Adrenal gland (tissue), 12 donors: Measurements from ENCODE around the gene EYA4. TPM values are rescaled to one million over a fixed set of nuclear protein-coding genes. Genes with fewer than 3 reads are reported as not detected.

Experiments
- DNase-seq, 7 donors: peaks; one replicate each; pipeline ENCODE4 v3.0.0-alpha.2; 2019 to 2020
- H3K27ac ChIP-seq, 5 donors: fragments of 200-600 bp; sonication (generic) in 4 of 5; 1 replicate in 3 of 5; 2 replicates in 2 of 5; pipeline versions ENCODE4 v1.5.1 to v1.8.0; 2016 to 2020; ENCODE audit warnings: mild to moderate bottlenecking in 1 of 5
- H3K27me3 ChIP-seq: fragments of 200-600 bp; 2 replicates; pipeline ENCODE4 v1.8.0; 2021
- H3K36me3 ChIP-seq, 2 donors: fragments of 200-600 bp; replicated peaks in 1 of 2; 1 replicate in 1 of 2; 2 replicates in 1 of 2; pipeline versions ENCODE4 v1.5.1 to v1.8.0; 2018 to 2022
- H3K4me1 ChIP-seq, 2 donors: fragments of 200-600 bp; replicated peaks in 1 of 2; 1 replicate in 1 of 2; 2 replicates in 1 of 2; pipeline versions ENCODE4 v1.5.1 to v1.8.0; 2018 to 2021
- H3K4me3 ChIP-seq, 4 donors: fragments of 200-600 bp; sonication (generic) in 3 of 4; one replicate each; pipeline ENCODE4 v1.5.1; 2016 to 2018
- H3K9me3 ChIP-seq, 3 donors: fragments of 200-600 bp; sonication (generic) in 1 of 3; replicated peaks in 1 of 3; 1 replicate in 2 of 3; 2 replicates in 1 of 3; pipeline versions ENCODE4 v1.5.1 to v1.8.0; 2016 to 2021
- POLR2A ChIP-seq, 2 donors: fragments of 450-650 bp; IDR thresholded peaks; one replicate each; pipeline ENCODE4 v1.6.1; 2017; ENCODE audit warnings: antibody characterized with exemption in 2 of 2, mild to moderate bottlenecking in 2 of 2, moderate library complexity in 1 of 2
- WGBS, 4 donors: extraction: QIAGEN DNeasy Blood & Tissue Kit in 2 of 4; methylation state at CpG; one replicate each; pipeline versions ENCODE4 v1.1.5 to v1.1.7; 2013 to 2017; 5-methylcytosine and 5-hydroxymethylcytosine counted together
- intact Hi-C, 2 donors: fragments of 100-400 bp; cut with DNase I; formaldehyde crosslinking; loops; one replicate each; pipeline versions ENCODE4 v1.14.1 to v1.15.0; 2022 to 2023
- polyA plus RNA-seq, 3 donors: library from polyadenylated mRNA; stranded (reverse); fragments of 200-250 nt in 2 of 3; fragments of 350-450 nt in 1 of 3; fragmentation: Illumina TruSeq in 1 of 3; extraction: RNeasy Lipid Tissue Mini Kit (QIAGEN cat#74804) in 1 of 3; gene quantifications; one replicate each; pipeline ENCODE4 v1.2.3, GENCODE V29; 2013 to 2014
- total RNA-seq, 9 donors: library from RNA; depleted of rRNA in 4 of 9; stranded (reverse); fragments of >200 nt in 4 of 9; fragments of 120-200 nt in 1 of 9; fragmentation: NEBNext Ultra II Directional in 1 of 9; extraction: Animal tissue kit (Norgen Biotek cat#: 25700) in 1 of 9; gene quantifications; one replicate each; pipeline versions ENCODE4 v1.1.0 to v1.2.4, GENCODE V29; 2013 to 2023
- TF ChIP-seq, protein P1 (sequence below), 6 experiments: fragments of 450-650 bp in 4 of 6; fragments of 200-600 bp in 2 of 6; sonication (generic) in 1 of 6; IDR thresholded peaks; 1 replicate in 5 of 6; 2 replicates in 1 of 6; pipeline versions ENCODE4 v1.5.1 to v1.8.0; 2016 to 2021; ENCODE audit warnings: antibody characterized with exemption in 6 of 6, mild to moderate bottlenecking in 2 of 6, moderate library complexity in 1 of 6
- donor health status: healthy with polysubstance abuse.
- donor health status: Bipolar disorder and iron deficiency.
- donor health status: DM: yes; HTN: yes; CAD: no.
- donor health status: DM: no; HTN: no; CAD: no.
- donor health status: DM: no; HTN: no; CAD: no.
- donor health status: DM: yes; HTN: yes; CAD: no.

The EYA4 gene
- total and polyA plus RNA-seq, 12 donors = 0.17 to 6.3 (median 1.6) TPM

DNA sequence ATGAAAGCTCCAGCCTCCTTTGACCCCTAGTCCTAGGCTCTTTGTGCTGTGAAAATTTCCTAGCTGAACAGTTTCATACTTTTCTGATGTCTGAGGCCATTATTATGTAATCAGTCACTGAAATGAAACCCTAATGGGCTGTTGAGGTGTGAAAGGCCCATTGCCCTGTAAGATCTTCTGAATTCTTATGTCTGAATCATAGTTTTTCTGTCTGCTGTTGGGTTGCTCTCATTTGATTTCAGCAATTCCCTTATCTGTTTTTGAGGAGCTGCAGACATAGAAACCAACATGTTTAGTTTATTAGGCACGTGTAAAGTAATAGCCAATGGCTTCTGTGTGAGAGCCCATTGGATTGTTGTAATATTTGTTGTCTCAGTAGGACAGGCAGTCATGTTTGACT, 118.1 kb downstream of the EYA4 start:
- TF ChIP-seq, protein P1, sequence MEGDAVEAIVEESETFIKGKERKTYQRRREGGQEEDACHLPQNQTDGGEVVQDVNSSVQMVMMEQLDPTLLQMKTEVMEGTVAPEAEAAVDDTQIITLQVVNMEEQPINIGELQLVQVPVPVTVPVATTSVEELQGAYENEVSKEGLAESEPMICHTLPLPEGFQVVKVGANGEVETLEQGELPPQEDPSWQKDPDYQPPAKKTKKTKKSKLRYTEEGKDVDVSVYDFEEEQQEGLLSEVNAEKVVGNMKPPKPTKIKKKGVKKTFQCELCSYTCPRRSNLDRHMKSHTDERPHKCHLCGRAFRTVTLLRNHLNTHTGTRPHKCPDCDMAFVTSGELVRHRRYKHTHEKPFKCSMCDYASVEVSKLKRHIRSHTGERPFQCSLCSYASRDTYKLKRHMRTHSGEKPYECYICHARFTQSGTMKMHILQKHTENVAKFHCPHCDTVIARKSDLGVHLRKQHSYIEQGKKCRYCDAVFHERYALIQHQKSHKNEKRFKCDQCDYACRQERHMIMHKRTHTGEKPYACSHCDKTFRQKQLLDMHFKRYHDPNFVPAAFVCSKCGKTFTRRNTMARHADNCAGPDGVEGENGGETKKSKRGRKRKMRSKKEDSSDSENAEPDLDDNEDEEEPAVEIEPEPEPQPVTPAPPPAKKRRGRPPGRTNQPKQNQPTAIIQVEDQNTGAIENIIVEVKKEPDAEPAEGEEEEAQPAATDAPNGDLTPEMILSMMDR (IDR thresholded peaks at IDR 0.05) = no peak
- no peak for TF ChIP-seq POLR2A (IDR thresholded peaks at IDR 0.05)
- DNase-seq = no peak
- Histone ChIP-seq H3K4me1 (no peaks in the 10 kb centered on the region), H3K27ac (no peak overlapping the region), H3K4me3 (no peak overlapping the region), H3K36me3 (no peaks in the 10 kb centered on the region), H3K9me3 (no peaks in the 10 kb centered on the region), H3K27me3 (no peaks in the 10 kb centered on the region)
- 83 to 93% (median 86%) methylated on average over 1 of the region's 1 CpG for WGBS, 4 donors
- intact Hi-C loops = no loop called here

DNA sequence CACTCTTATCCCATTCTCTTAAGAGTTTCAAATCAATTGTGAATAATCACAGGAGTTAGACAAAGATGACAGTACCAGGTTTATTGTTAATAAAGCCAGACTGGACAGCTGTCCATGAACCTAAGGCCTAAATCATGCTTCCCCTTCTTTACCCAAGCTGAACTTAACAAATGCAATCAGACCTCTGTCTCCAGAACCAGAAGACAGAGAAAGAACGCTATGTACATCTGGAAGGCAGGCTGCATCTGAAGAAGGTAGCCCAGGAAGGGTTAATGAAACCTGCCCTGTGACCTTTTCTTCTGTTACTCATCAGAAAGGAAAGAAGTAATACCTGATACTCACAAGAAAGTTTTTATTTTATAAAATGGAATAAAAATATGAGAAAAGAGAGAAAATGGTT, 118.6 kb downstream of the EYA4 start:
- 88 to 100% (median 97%) methylated on average over 1 of the region's 1 CpG for WGBS, 4 donors
- intact Hi-C loops = no loop called here

DNA sequence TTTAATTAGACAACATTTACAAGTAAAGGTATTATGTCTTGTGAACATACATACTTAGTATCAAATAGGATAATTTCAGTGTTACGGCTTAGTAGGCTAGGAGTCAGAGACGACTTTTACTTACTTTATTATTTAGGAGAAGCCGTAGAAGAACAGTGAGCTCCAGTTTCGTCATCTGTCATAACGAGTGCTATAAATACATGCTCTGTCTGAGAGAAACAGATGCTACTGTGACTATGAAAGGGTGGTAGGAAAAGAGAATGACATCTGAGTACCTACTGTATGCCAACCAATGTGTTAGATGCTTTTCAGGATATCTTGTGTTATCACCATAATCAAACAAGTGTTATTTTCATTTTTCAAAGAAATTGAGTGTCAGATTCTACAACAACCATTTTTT, 119.0 kb downstream of the EYA4 start:
- Histone ChIP-seq H3K4me1 (no peaks in the 10 kb centered on the region), H3K36me3 (no peaks in the 10 kb centered on the region), H3K4me3 (no peak overlapping the region), H3K27me3 (no peaks in the 10 kb centered on the region), H3K27ac (no peak overlapping the region), H3K9me3 (no peaks in the 10 kb centered on the region)
- DNase-seq = no peak
- intact Hi-C loops = no loop called here
- TF ChIP-seq, protein P1 (IDR thresholded peaks at IDR 0.05) = no peak
- TF ChIP-seq POLR2A (IDR thresholded peaks at IDR 0.05) = no peak
- WGBS, 4 donors = 78 to 89% (median 87%) methylated on average over 5 of the region's 5 CpGs

More for the DNA sequence above, 118.6 kb downstream of the EYA4 start:
- Histone ChIP-seq H3K4me3 (no peak overlapping the region), H3K27me3 (no peaks in the 10 kb centered on the region), H3K9me3 (no peaks in the 10 kb centered on the region), H3K4me1 (no peaks in the 10 kb centered on the region), H3K27ac (no peak overlapping the region), H3K36me3 (no peaks in the 10 kb centered on the region)
- no peak for DNase-seq
- no peak for TF ChIP-seq POLR2A (IDR thresholded peaks at IDR 0.05)
- TF ChIP-seq, protein P1 (IDR thresholded peaks at IDR 0.05) = no peak

DNA sequence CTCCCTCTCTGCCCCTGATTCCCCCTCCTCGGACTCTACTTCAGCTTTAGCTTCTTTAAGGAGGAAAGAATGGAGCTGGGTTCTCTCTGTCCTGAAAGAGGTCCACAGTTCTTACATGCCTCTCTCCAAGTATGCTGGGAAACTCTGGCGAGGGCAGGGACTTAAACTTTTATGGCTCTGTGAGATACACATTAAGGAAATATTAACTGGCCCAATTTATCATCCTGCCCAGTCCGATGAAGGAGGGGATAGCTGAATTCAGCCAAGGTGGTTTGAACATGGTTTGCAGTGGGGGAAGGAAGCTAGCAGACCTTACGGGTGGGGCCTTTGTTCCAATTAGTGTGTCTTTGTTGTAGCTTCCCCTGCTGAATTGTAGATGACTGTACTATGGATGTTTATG, 121.7 kb downstream of the EYA4 start:
- WGBS, 4 donors = 78 to 90% (median 84%) methylated on average over 4 of the region's 4 CpGs
- Histone ChIP-seq H3K4me3 (no peak overlapping the region), H3K27me3 (no peaks in the 10 kb centered on the region), H3K27ac (no peak overlapping the region), H3K36me3 (no peaks in the 10 kb centered on the region), H3K9me3 (no peaks in the 10 kb centered on the region), H3K4me1 (no peaks in the 10 kb centered on the region)
- intact Hi-C loops = no loop called here
- no peak for DNase-seq
- TF ChIP-seq POLR2A (IDR thresholded peaks at IDR 0.05) = no peak
- TF ChIP-seq, protein P1 (IDR thresholded peaks at IDR 0.05) = no peak
